ENCODE measurements around the gene KLK6.
A peak's percentile ranks its signal among the peaks of the same experiment; 100 is the strongest.

KLK6 gene

GRCh38 chr19:50912102-50912599 is 57.2 kb downstream of the KLK6 start:
- H3K4me3 Mint-ChIP-seq, result no peak overlapping the region
- no peaks in the 10 kb centered on the region for H3K36me3 Mint-ChIP-seq
- DNase-seq (ENCODE audit: low spot score in 2 of 2) (no peak), ATAC-seq (no peak)
- H3K4me1 Mint-ChIP-seq, result peaks cover 13% of the 10 kb centered on the region
- no peaks in the 10 kb centered on the region for H3K9me3 Mint-ChIP-seq
- no peak overlapping the region for H3K27ac Mint-ChIP-seq

GRCh38 chr19:50911206-50912101 is 57.9 kb downstream of the KLK6 start, which contains the start of gene KLK4:
KLK4 (minus strand) TSS chr19:50911395; CDS start chr19:50910738, 657 bp downstream.
- Mint-ChIP-seq H3K4me3 (no peak within 1 kb of the TSS), H3K36me3 (no peaks in the 10 kb centered on the region), H3K9me3 (no peaks in the 10 kb centered on the region), H3K4me1 (peaks cover 13% of the 10 kb centered on the region), H3K27ac (no peak within 1 kb of the TSS)
- DNase-seq (ENCODE audit: low spot score in 2 of 2), result no peak
- ATAC-seq, result no peak

DNA sequence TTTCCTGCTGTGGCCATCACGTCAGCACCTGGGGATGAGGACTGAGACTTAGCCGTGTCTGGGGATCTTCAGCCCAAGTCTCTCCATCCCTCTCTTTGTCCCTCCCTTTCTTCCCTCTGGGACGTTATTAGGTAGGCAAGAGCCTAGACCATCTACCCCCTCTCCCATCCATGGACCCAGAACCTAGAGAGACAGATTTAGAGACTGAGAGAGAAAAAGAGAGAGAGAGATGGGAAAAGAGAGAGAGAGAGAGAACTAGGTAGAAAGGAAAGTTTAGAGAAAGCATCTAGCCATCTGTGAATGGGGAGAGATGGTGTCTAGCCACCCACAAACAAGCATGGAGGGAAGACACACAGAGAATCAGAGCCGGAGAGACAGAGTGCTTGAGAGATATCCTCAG is 58.7 kb downstream of the KLK6 start:
- DNase-seq (ENCODE audit: low spot score in 2 of 2) (no peak), ATAC-seq (no peak)
- no peak overlapping the region for H3K27ac Mint-ChIP-seq
- no peaks in the 10 kb centered on the region for H3K9me3 Mint-ChIP-seq
- H3K36me3 Mint-ChIP-seq, result no peaks in the 10 kb centered on the region
- peaks cover 13% of the 10 kb centered on the region for H3K4me1 Mint-ChIP-seq
- H3K4me3 Mint-ChIP-seq, result no peak overlapping the region

- H3K4me1 Mint-ChIP-seq, result peaks cover 13% of the 10 kb centered on the region
- DNase-seq (ENCODE audit: low spot score in 2 of 2) (no peak), ATAC-seq (no peak)
- no peaks in the 10 kb centered on the region for H3K36me3 Mint-ChIP-seq
- no peak overlapping the region for H3K27ac Mint-ChIP-seq
- H3K9me3 Mint-ChIP-seq, result no peaks in the 10 kb centered on the region
- H3K4me3 Mint-ChIP-seq, result peak overlapping the region; percentile 11
Observed at GRCh38 chr19:50909240-50910070, 59.9 kb downstream of the KLK6 start.
